CD14-positive monocyte (primary cell): ENCODE results near the gene CACNA1C. TPM values are rescaled to one million over a fixed set of nuclear protein-coding genes. Genes with fewer than 3 reads are reported as not detected.

ENCODE experiments used
- DNase-seq, 3 donors: peaks; one replicate each; pipeline ENCODE4 v3.0.0-alpha.2; 2011 to 2022
- H2AFZ ChIP-seq: 2 replicates; pipeline ENCODE4 v1.6.0; 2012; ENCODE audit warnings: mild to moderate bottlenecking, low read depth, low read length, inconsistent platforms; ENCODE audit not compliant: insufficient read depth, poor library complexity, severe bottlenecking
- H3K27ac ChIP-seq, 2 donors: 1 replicate in 1 of 2; 2 replicates in 1 of 2; pipeline ENCODE4 v1.5.1; 2012 to 2013; ENCODE audit warnings: low read length in 2 of 2, control low read depth in 1 of 2, inconsistent platforms in 1 of 2, low read depth in 1 of 2, mild to moderate bottlenecking in 1 of 2
- H3K27me3 ChIP-seq, 2 donors: one replicate each; pipeline versions ENCODE4 v1.6.0 to v1.6.1; 2011 to 2013; ENCODE audit warnings: low read length in 2 of 2; ENCODE audit not compliant: control insufficient read depth in 2 of 2, insufficient read depth in 2 of 2
- H3K36me3 ChIP-seq, 2 donors: replicated peaks in 1 of 2; 1 replicate in 1 of 2; 2 replicates in 1 of 2; pipeline versions ENCODE4 v1.5.1 to v1.6.1; 2012 to 2013; ENCODE audit warnings: low read length in 2 of 2, control low read depth in 1 of 2, inconsistent platforms in 1 of 2, mild to moderate bottlenecking in 1 of 2; ENCODE audit not compliant: insufficient read depth in 2 of 2, control insufficient read depth in 1 of 2
- H3K4me1 ChIP-seq, 2 donors: 1 replicate in 1 of 2; 2 replicates in 1 of 2; pipeline versions ENCODE4 v1.5.1 to v1.6.1; 2012 to 2013; ENCODE audit warnings: low read length in 2 of 2, control low read depth in 1 of 2, inconsistent platforms in 1 of 2, mild to moderate bottlenecking in 1 of 2, moderate library complexity in 1 of 2; ENCODE audit not compliant: insufficient read depth in 2 of 2, control insufficient read depth in 1 of 2
- H3K4me2 ChIP-seq: replicated peaks from 2 replicates; pipeline ENCODE3; 2012; ENCODE audit warnings: low read length, moderate library complexity, mild to moderate bottlenecking; ENCODE audit not compliant: poor library complexity, severe bottlenecking; ENCODE audit errors: extremely low read depth
- H3K4me3 ChIP-seq, 3 experiments: fragments of 200-600 bp in 1 of 3; sonication (generic) in 1 of 3; replicated peaks in 1 of 3; 1 replicate in 2 of 3; 2 replicates in 1 of 3; pipeline ENCODE4 v1.5.1; 2011 to 2013; ENCODE audit warnings: low read length in 3 of 3, mild to moderate bottlenecking in 3 of 3, control low read depth in 2 of 3, low read depth in 2 of 3, inconsistent platforms in 1 of 3, moderate library complexity in 1 of 3
- H3K79me2 ChIP-seq: 2 replicates; pipeline ENCODE4 v1.6.0; 2012; ENCODE audit warnings: mild to moderate bottlenecking, control low read depth, inconsistent platforms, low read length, moderate library complexity; ENCODE audit not compliant: insufficient read depth
- H3K9ac ChIP-seq: 2 replicates; pipeline ENCODE4 v1.6.0; 2017; ENCODE audit warnings: low read length, mild to moderate bottlenecking; ENCODE audit not compliant: insufficient read depth, poor library complexity, severe bottlenecking
- H3K9me3 ChIP-seq, 2 donors: replicated peaks in 1 of 2; 1 replicate in 1 of 2; 2 replicates in 1 of 2; pipeline versions ENCODE4 v1.5.1 to v1.6.1; 2012 to 2013; ENCODE audit warnings: low read length in 2 of 2, control low read depth in 1 of 2; ENCODE audit not compliant: control insufficient read depth in 1 of 2, insufficient read depth in 1 of 2
- H4K20me1 ChIP-seq: 2 replicates; pipeline ENCODE4 v1.6.0; 2012; ENCODE audit warnings: mild to moderate bottlenecking, low read length, control low read depth, moderate library complexity; ENCODE audit not compliant: insufficient read depth
- H3K27ac Mint-ChIP-seq, 7 donors: one replicate each; pipeline ENCODE4 v1.8.0; 2020; ENCODE audit warnings: mild to moderate bottlenecking in 7 of 7, mixed read lengths in 7 of 7, moderate library complexity in 6 of 7, inconsistent platforms in 2 of 7
- H3K27me3 Mint-ChIP-seq, 3 donors: one replicate each; pipeline ENCODE4 v1.8.0; 2021 to 2022; ENCODE audit warnings: low read depth in 3 of 3, mild to moderate bottlenecking in 3 of 3, mixed read lengths in 3 of 3, moderate library complexity in 3 of 3, inconsistent platforms in 1 of 3
- H3K36me3 Mint-ChIP-seq, 2 donors: one replicate each; pipeline ENCODE4 v1.8.0; 2020; ENCODE audit warnings: mixed read lengths in 2 of 2, inconsistent platforms in 1 of 2, mild to moderate bottlenecking in 1 of 2
- H3K4me1 Mint-ChIP-seq: one replicate; pipeline ENCODE4 v1.8.0; 2020; ENCODE audit warnings: mild to moderate bottlenecking, mixed read lengths
- H3K4me3 Mint-ChIP-seq, 2 donors: one replicate each; pipeline ENCODE4 v1.8.0; 2020; ENCODE audit warnings: mild to moderate bottlenecking in 2 of 2, mixed read lengths in 2 of 2, moderate library complexity in 1 of 2
- H3K9me3 Mint-ChIP-seq, 7 donors: one replicate each; pipeline ENCODE4 v1.8.0; 2020 to 2022; ENCODE audit warnings: mixed read lengths in 7 of 7, mild to moderate bottlenecking in 6 of 7, moderate library complexity in 6 of 7, inconsistent platforms in 2 of 7
- CTCF ChIP-seq: fragments of 200-600 bp; IDR thresholded peaks from one replicate; pipeline ENCODE4 v1.8.0; 2022; ENCODE audit warnings: antibody characterized with exemption, mild to moderate bottlenecking
- WGBS: methylation state at CpG from one replicate; pipeline ENCODE4 v1.1.5; 2013; ENCODE audit warnings: missing lambda C conversion rate; ENCODE audit not compliant: insufficient coverage; 5-methylcytosine and 5-hydroxymethylcytosine counted together
- intact Hi-C, 2 donors: fragments of 100-400 bp; cut with micrococcal nuclease; formaldehyde crosslinking; loops; one replicate each; pipeline versions ENCODE4 v1.15.0 to v1.15.1; 2023
- polyA plus RNA-seq, 3 donors: library from polyadenylated mRNA; depleted of rRNA in 1 of 3; unstranded in 2 of 3; stranded (reverse) in 1 of 3; fragments of 300-500 nt in 2 of 3; fragments of >200 nt in 1 of 3; fragmentation: Illumina TruSeq in 2 of 3; gene quantifications; 1 replicate in 2 of 3; 2 replicates in 1 of 3; pipeline ENCODE4 v1.2.3, GENCODE V29; 2012 to 2021

The CACNA1C gene
- polyA plus RNA-seq, 3 donors: not detected

DNA sequence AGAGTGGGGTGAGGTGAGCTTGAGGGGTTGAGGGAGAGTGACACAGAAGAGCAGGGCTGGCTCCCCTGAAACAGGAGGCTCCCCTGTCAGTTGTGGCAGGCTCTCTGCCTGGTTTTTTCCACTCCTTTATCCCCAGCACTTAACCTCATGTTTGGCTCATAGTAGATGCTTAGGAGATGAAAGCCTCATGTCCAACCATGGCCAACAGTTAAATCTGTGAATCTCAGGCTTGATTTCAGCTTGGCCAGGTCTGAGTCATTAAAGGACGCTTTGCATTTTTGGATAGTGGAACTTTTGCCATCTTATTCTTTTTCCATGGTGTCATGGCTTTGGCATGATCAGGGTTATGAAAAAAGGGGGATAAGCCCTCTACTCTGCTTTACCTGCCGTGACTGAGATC lies 117.2 kb downstream of the CACNA1C start:
- Mint-ChIP-seq H3K4me1 (peaks cover 5% of the 10 kb centered on the region), H3K9me3 (peaks cover 3 to 19% (median 12%) of the 10 kb centered on the region in 7 donors), H3K36me3 (no peaks in the 10 kb centered on the region), H3K4me3 (no peak overlapping the region), H3K27ac (no peak overlapping the region), H3K27me3 (peaks cover 2 to 9% (median 2%) of the 10 kb centered on the region in 3 donors)
- no peak for DNase-seq
- no peak overlapping the region for H3K27ac ChIP-seq
- no peaks in the 10 kb centered on the region for H3K36me3 ChIP-seq
- H3K4me1 ChIP-seq: no peaks in the 10 kb centered on the region
- H3K4me2 ChIP-seq: no peak overlapping the region
- H3K79me2 ChIP-seq: no peaks in the 10 kb centered on the region
- TF ChIP-seq CTCF: no peak
- H3K9ac ChIP-seq: no peak overlapping the region
- no peak overlapping the region for H2AFZ ChIP-seq
- no peaks in the 10 kb centered on the region for H3K27me3 ChIP-seq
- H4K20me1 ChIP-seq: no peaks in the 10 kb centered on the region
- H3K4me3 ChIP-seq: no peak overlapping the region
- 80% methylated on average over 1 of the region's 2 CpGs for WGBS
- intact Hi-C loops: no loop called here
- peaks cover 4 to 16% of the 10 kb centered on the region in 2 donors for H3K9me3 ChIP-seq

GRCh38 chr12:2170376-2170775 lies 117.6 kb downstream of the CACNA1C start:
- peaks cover 4 to 16% of the 10 kb centered on the region in 2 donors for H3K9me3 ChIP-seq
- no peaks in the 10 kb centered on the region for H3K36me3 ChIP-seq
- Mint-ChIP-seq H3K36me3 (no peaks in the 10 kb centered on the region), H3K27me3 (peaks cover 2 to 9% (median 2%) of the 10 kb centered on the region in 3 donors), H3K4me3 (no peak overlapping the region), H3K4me1 (peaks cover 5% of the 10 kb centered on the region), H3K27ac (no peak overlapping the region), H3K9me3 (peaks cover 3 to 19% (median 12%) of the 10 kb centered on the region in 7 donors)
- no peak overlapping the region for H3K27ac ChIP-seq
- no peaks in the 10 kb centered on the region for H4K20me1 ChIP-seq
- DNase-seq: no peak
- H3K4me2 ChIP-seq: no peak overlapping the region
- no peak for TF ChIP-seq CTCF
- no CpG with 5 or more reads among the region's 1 CpG for WGBS
- H2AFZ ChIP-seq: no peak overlapping the region
- no peak overlapping the region for H3K9ac ChIP-seq
- no peaks in the 10 kb centered on the region for H3K4me1 ChIP-seq
- H3K4me3 ChIP-seq: no peak overlapping the region
- no peaks in the 10 kb centered on the region for H3K79me2 ChIP-seq
- intact Hi-C loops: no loop called here
- no peaks in the 10 kb centered on the region for H3K27me3 ChIP-seq
